NCI-H82 treated with DMSO at 0.1 percent for 48 hours (cell line): ENCODE results near the gene SMYD3.
"Not testable (repeated sequence)": the region's sequence is repeated elsewhere in the genome, so short reads cannot be mapped to it uniquely, and the experiment has no call there.

Experiments used
- DNase-seq: peaks from one replicate; lab custom pipeline; 2025; ENCODE audit not compliant: unreplicated experiment; lab: John Stamatoyannopoulos, UW

Gene SMYD3

GRCh38 chr1:245763873-245764331, 743.2 kb downstream of the SMYD3 start:
- no peak for DNase-seq

- no peak for DNase-seq
Measured at GRCh38 chr1:245762396-245762910, 744.6 kb downstream of the SMYD3 start.

- no peak for DNase-seq
Measured at GRCh38 chr1:245760301-245760700, 746.8 kb downstream of the SMYD3 start.

- no peak for DNase-seq
Measured at GRCh38 chr1:245754463-245754961, 752.6 kb downstream of the SMYD3 start.

GRCh38 chr1:245753807-245754206, 753.3 kb downstream of the SMYD3 start:
- no peak for DNase-seq

GRCh38 chr1:245752561-245752960, 754.5 kb downstream of the SMYD3 start:
- DNase-seq: no peak

- DNase-seq: no peak
Measured at GRCh38 chr1:245751726-245752470, 755.2 kb downstream of the SMYD3 start.

- no peak for DNase-seq
Measured at GRCh38 chr1:245751116-245751515, 756.0 kb downstream of the SMYD3 start.

GRCh38 chr1:245750261-245750660, 756.8 kb downstream of the SMYD3 start:
- DNase-seq: no peak

- DNase-seq: no peak
Measured at GRCh38 chr1:245749053-245749452, 758.0 kb downstream of the SMYD3 start.

GRCh38 chr1:245748646-245749045, 758.4 kb downstream of the SMYD3 start:
- no peak for DNase-seq

- no peak for DNase-seq
Measured at GRCh38 chr1:245748240-245748639, 758.8 kb downstream of the SMYD3 start.

- no peak for DNase-seq
Measured at GRCh38 chr1:245742896-245743295, 764.2 kb downstream of the SMYD3 start.

- not testable (repeated sequence) for DNase-seq
Measured at GRCh38 chr1:245740336-245740735, 766.7 kb downstream of the SMYD3 start.

GRCh38 chr1:245730801-245731200, 776.3 kb downstream of the SMYD3 start:
- DNase-seq: no peak

- not testable (repeated sequence) for DNase-seq
Measured at GRCh38 chr1:245728035-245728434, 779.0 kb downstream of the SMYD3 start.

GRCh38 chr1:245721488-245721887, 785.6 kb downstream of the SMYD3 start:
- no peak for DNase-seq

GRCh38 chr1:245718951-245719350, 788.1 kb downstream of the SMYD3 start:
- no peak for DNase-seq

- DNase-seq: no peak
Measured at GRCh38 chr1:245718123-245718522, 789.0 kb downstream of the SMYD3 start.

GRCh38 chr1:245717611-245718010, 789.5 kb downstream of the SMYD3 start:
- no peak for DNase-seq

- DNase-seq: no peak
Measured at GRCh38 chr1:245716561-245716960, 790.5 kb downstream of the SMYD3 start.

- no peak for DNase-seq
Measured at GRCh38 chr1:245715970-245716369, 791.1 kb downstream of the SMYD3 start.

- no peak for DNase-seq
Measured at GRCh38 chr1:245715291-245715701, 791.8 kb downstream of the SMYD3 start.
